Prostate gland (tissue), 2 donors: Measurements from ENCODE around the gene KLHL40. TPM values are rescaled to one million over a fixed set of nuclear protein-coding genes. Genes with fewer than 3 reads are reported as not detected.

ENCODE experiments used
- DNase-seq: peaks from one replicate; pipeline ENCODE4 v3.0.0-alpha.2; 2019; ENCODE audit warnings: low spot score
- H3K27ac ChIP-seq, 2 donors: fragments of 200-600 bp; sonication (generic); 2 replicates each; pipeline ENCODE4 v1.5.1; 2017 to 2019
- H3K27me3 ChIP-seq: fragments of 200-600 bp; sonication (generic); replicated peaks from 2 replicates; pipeline ENCODE4 v1.5.1; 2019; ENCODE audit not compliant: insufficient read depth
- H3K36me3 ChIP-seq, 2 donors: fragments of 200-600 bp; sonication (generic); 1 replicate in 1 of 2; 2 replicates in 1 of 2; pipeline versions ENCODE4 v1.5.1 to v1.8.1; 2017 to 2019
- H3K4me1 ChIP-seq: fragments of 200-600 bp; sonication (generic); replicated peaks from 2 replicates; pipeline ENCODE4 v1.5.1; 2019
- H3K4me3 ChIP-seq, 2 donors: fragments of 200-600 bp; sonication (generic); 2 replicates each; pipeline ENCODE4 v1.5.1; 2017 to 2019
- H3K9me3 ChIP-seq: fragments of 200-600 bp; sonication (generic); 2 replicates; pipeline ENCODE4 v1.5.1; 2017
- CTCF ChIP-seq, 4 experiments: fragments of 200-600 bp in 2 of 4; fragments of 450-650 bp in 2 of 4; sonication (generic) in 2 of 4; IDR thresholded peaks; 1 replicate in 3 of 4; 2 replicates in 1 of 4; pipeline ENCODE4 v1.5.1; 2016 to 2019; ENCODE audit warnings: antibody characterized with exemption in 4 of 4, mild to moderate bottlenecking in 2 of 4, moderate library complexity in 2 of 4
- POLR2A ChIP-seq: fragments of 450-650 bp; IDR thresholded peaks from one replicate; pipeline ENCODE4 v1.6.1; 2016; ENCODE audit warnings: antibody characterized with exemption, mild to moderate bottlenecking
- POLR2AphosphoS5 ChIP-seq: sonication (generic); formaldehyde crosslinking; IDR thresholded peaks from one replicate; pipeline ENCODE4 v1.6.1; 2017; ENCODE audit warnings: antibody characterized with exemption
- WGBS: methylation state at CpG from one replicate; pipeline ENCODE4 v1.1.5; 2018; 5-methylcytosine and 5-hydroxymethylcytosine counted together
- intact Hi-C: fragments of 100-400 bp; cut with DNase I; formaldehyde crosslinking; loops from one replicate; pipeline ENCODE4 v1.14.2; 2022
- total RNA-seq, 2 donors: library from RNA; depleted of rRNA; stranded (reverse); fragments of >200 nt; gene quantifications; one replicate each; pipeline ENCODE4 v1.1.0, GENCODE V29; 2016

The KLHL40 gene
- total RNA-seq, 2 donors from 2014 or later = 1.2 to 2.9 TPM

- no peaks in the 10 kb centered on the region for H3K27me3 ChIP-seq
- no peak for DNase-seq
- no peaks in the 10 kb centered on the region for H3K4me1 ChIP-seq
- H3K9me3 ChIP-seq = no peaks in the 10 kb centered on the region
- no peak overlapping the region for H3K27ac ChIP-seq
- intact Hi-C loops = no loop called here
- no peaks in the 10 kb centered on the region for H3K36me3 ChIP-seq
- no peak for TF ChIP-seq CTCF (IDR thresholded peaks at IDR 0.05)
- no peak for TF ChIP-seq POLR2AphosphoS5
- TF ChIP-seq POLR2A = no peak
- no peak overlapping the region for H3K4me3 ChIP-seq
- 84% methylated on average over 7 of the region's 7 CpGs for WGBS
These were observed 25.1 kb downstream of the KLHL40 start for GRCh38 chr3:42710323-42711021.

GRCh38 chr3:42711491-42712343 is 26.4 kb downstream of the KLHL40 start:
- no peaks in the 10 kb centered on the region for H3K36me3 ChIP-seq
- no peak for DNase-seq
- no peaks in the 10 kb centered on the region for H3K27me3 ChIP-seq
- no peaks in the 10 kb centered on the region for H3K9me3 ChIP-seq
- WGBS = 57% methylated on average over 6 of the region's 6 CpGs
- no peaks in the 10 kb centered on the region for H3K4me1 ChIP-seq
- TF ChIP-seq POLR2AphosphoS5 (no peak), POLR2A (no peak), CTCF (IDR thresholded peaks at IDR 0.05) (no peak)
- H3K4me3 ChIP-seq = no peak overlapping the region
- no peak overlapping the region for H3K27ac ChIP-seq
- intact Hi-C loops = no loop called here

- H3K4me3 ChIP-seq = no peak overlapping the region
- WGBS = 93% methylated on average over 4 of the region's 4 CpGs
- intact Hi-C loops = no loop called here
- TF ChIP-seq CTCF (IDR thresholded peaks at IDR 0.05) (no peak), POLR2AphosphoS5 (no peak), POLR2A (no peak)
- H3K4me1 ChIP-seq = no peaks in the 10 kb centered on the region
- DNase-seq = no peak
- H3K27ac ChIP-seq = no peak overlapping the region
- H3K9me3 ChIP-seq = no peaks in the 10 kb centered on the region
- H3K36me3 ChIP-seq = no peaks in the 10 kb centered on the region
- no peaks in the 10 kb centered on the region for H3K27me3 ChIP-seq
These were observed 27.0 kb downstream of the KLHL40 start for GRCh38 chr3:42712344-42712648.

- Histone ChIP-seq H3K27ac (no peak overlapping the region), H3K4me3 (no peak overlapping the region), H3K4me1 (no peaks in the 10 kb centered on the region), H3K9me3 (no peaks in the 10 kb centered on the region), H3K36me3 (no peaks in the 10 kb centered on the region), H3K27me3 (no peaks in the 10 kb centered on the region)
- 61% methylated on average over 5 of the region's 5 CpGs for WGBS
- intact Hi-C loops = no loop called here
- TF ChIP-seq POLR2AphosphoS5 = no peak
- no peak for TF ChIP-seq POLR2A
- no peak for TF ChIP-seq CTCF (IDR thresholded peaks at IDR 0.05)
- DNase-seq = no peak
These were observed 27.5 kb downstream of the KLHL40 start for GRCh38 chr3:42712688-42713372.
